GM23338 (cell line): ENCODE results near the gene TNNI3K.

Experiments
- CREB1 ChIP-seq: fragments of 250-450 bp; sonication (Bioruptor Pico); IDR thresholded peaks from 2 replicates; pipeline ENCODE4 v1.5.0; 2020; ENCODE audit warnings: low read depth, mild to moderate bottlenecking, moderate library complexity
- EZH2 ChIP-seq: fragments of 200-600 bp; sonication (generic); IDR thresholded peaks from one replicate; pipeline ENCODE4 v1.8.0; 2017; ENCODE audit warnings: antibody characterized with exemption, mild to moderate bottlenecking, low read depth; ENCODE audit not compliant: unreplicated experiment
- EZH2phosphoT487 ChIP-seq: fragments of 200-600 bp; sonication (generic); IDR thresholded peaks from one replicate; pipeline ENCODE4 v1.8.1; 2018; ENCODE audit warnings: antibody characterized with exemption; ENCODE audit not compliant: unreplicated experiment
- JUNB ChIP-seq: IDR thresholded peaks from one replicate; pipeline ENCODE4 v1.6.1; 2016; ENCODE audit warnings: antibody characterized with exemption; ENCODE audit not compliant: unreplicated experiment
- POLR2AphosphoS5 ChIP-seq: IDR thresholded peaks from 2 replicates; pipeline ENCODE4 v1.6.1; 2016; ENCODE audit warnings: antibody characterized with exemption, low read depth
- ZNF114 ChIP-seq: fragments of 250-450 bp; sonication (Bioruptor Pico); IDR thresholded peaks from 2 replicates; pipeline ENCODE4 v1.5.0; 2020; ENCODE audit warnings: mild to moderate bottlenecking, moderate library complexity
- TF ChIP-seq, protein P1 (sequence below), 2 experiments: fragments of 200-600 bp in 1 of 2; sonication (generic) in 1 of 2; conservative IDR thresholded peaks; 2 replicates each; pipeline versions ENCODE4 v1.5.1 to v1.6.1; 2016 to 2017; ENCODE audit warnings: antibody characterized with exemption in 2 of 2, low read depth in 2 of 2, mild to moderate bottlenecking in 2 of 2, moderate library complexity in 1 of 2
- TF ChIP-seq, protein P2 (sequence below): IDR thresholded peaks from 2 replicates; pipeline ENCODE4 v1.6.1; 2016; ENCODE audit warnings: antibody characterized with exemption
- TF ChIP-seq, protein P3 (sequence below): IDR thresholded peaks from one replicate; pipeline ENCODE4 v1.6.1; 2018; ENCODE audit warnings: antibody characterized with exemption; ENCODE audit not compliant: unreplicated experiment
- TF ChIP-seq, protein P4 (sequence below): fragments of 250-450 bp; sonication (Bioruptor Pico); IDR thresholded peaks from 2 replicates; pipeline ENCODE4 v1.5.0; 2020; ENCODE audit warnings: mild to moderate bottlenecking, moderate library complexity

DNA sequence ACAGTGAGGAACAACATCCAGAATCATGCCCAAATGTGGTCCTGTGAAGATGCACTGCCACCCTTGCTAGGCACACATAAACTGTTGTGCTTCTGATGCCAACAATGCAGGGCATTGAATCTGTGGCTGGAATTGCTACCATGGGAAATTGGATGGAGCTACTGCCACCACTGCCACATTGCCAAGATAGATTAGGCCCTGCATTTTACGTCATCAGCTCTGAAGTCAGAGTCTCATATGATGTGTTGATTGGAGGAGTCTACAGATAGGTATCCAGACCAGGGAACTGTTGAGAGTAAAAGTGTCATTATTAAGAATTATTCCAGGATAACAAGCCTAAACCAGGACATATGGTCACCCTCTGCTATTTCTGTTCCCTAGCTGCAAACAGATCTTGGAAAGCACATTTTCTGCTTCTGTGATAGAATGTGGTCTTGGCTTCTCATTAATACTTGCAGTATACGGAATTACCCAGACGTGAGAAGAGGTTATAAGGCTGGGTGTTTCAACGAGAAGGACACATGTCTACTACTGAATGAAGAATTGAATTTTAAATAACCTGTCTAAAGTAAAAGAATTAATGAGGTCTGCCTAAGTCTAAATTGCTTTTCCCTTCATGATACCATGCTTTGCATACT, 106.6 kb downstream of the TNNI3K start:
- TF ChIP-seq, protein P1, sequence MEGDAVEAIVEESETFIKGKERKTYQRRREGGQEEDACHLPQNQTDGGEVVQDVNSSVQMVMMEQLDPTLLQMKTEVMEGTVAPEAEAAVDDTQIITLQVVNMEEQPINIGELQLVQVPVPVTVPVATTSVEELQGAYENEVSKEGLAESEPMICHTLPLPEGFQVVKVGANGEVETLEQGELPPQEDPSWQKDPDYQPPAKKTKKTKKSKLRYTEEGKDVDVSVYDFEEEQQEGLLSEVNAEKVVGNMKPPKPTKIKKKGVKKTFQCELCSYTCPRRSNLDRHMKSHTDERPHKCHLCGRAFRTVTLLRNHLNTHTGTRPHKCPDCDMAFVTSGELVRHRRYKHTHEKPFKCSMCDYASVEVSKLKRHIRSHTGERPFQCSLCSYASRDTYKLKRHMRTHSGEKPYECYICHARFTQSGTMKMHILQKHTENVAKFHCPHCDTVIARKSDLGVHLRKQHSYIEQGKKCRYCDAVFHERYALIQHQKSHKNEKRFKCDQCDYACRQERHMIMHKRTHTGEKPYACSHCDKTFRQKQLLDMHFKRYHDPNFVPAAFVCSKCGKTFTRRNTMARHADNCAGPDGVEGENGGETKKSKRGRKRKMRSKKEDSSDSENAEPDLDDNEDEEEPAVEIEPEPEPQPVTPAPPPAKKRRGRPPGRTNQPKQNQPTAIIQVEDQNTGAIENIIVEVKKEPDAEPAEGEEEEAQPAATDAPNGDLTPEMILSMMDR (conservative IDR thresholded peaks at IDR 0.05; ENCODE audit: low read depth in 2 of 2) = no peak
- no peak for TF ChIP-seq POLR2AphosphoS5
- TF ChIP-seq EZH2 = no peak
- TF ChIP-seq, protein P2, sequence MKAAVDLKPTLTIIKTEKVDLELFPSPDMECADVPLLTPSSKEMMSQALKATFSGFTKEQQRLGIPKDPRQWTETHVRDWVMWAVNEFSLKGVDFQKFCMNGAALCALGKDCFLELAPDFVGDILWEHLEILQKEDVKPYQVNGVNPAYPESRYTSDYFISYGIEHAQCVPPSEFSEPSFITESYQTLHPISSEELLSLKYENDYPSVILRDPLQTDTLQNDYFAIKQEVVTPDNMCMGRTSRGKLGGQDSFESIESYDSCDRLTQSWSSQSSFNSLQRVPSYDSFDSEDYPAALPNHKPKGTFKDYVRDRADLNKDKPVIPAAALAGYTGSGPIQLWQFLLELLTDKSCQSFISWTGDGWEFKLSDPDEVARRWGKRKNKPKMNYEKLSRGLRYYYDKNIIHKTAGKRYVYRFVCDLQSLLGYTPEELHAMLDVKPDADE = no peak
- TF ChIP-seq, protein P3, sequence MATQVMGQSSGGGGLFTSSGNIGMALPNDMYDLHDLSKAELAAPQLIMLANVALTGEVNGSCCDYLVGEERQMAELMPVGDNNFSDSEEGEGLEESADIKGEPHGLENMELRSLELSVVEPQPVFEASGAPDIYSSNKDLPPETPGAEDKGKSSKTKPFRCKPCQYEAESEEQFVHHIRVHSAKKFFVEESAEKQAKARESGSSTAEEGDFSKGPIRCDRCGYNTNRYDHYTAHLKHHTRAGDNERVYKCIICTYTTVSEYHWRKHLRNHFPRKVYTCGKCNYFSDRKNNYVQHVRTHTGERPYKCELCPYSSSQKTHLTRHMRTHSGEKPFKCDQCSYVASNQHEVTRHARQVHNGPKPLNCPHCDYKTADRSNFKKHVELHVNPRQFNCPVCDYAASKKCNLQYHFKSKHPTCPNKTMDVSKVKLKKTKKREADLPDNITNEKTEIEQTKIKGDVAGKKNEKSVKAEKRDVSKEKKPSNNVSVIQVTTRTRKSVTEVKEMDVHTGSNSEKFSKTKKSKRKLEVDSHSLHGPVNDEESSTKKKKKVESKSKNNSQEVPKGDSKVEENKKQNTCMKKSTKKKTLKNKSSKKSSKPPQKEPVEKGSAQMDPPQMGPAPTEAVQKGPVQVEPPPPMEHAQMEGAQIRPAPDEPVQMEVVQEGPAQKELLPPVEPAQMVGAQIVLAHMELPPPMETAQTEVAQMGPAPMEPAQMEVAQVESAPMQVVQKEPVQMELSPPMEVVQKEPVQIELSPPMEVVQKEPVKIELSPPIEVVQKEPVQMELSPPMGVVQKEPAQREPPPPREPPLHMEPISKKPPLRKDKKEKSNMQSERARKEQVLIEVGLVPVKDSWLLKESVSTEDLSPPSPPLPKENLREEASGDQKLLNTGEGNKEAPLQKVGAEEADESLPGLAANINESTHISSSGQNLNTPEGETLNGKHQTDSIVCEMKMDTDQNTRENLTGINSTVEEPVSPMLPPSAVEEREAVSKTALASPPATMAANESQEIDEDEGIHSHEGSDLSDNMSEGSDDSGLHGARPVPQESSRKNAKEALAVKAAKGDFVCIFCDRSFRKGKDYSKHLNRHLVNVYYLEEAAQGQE = no peak
- no peak for TF ChIP-seq JUNB
- no peak for TF ChIP-seq CREB1
- no peak for TF ChIP-seq EZH2phosphoT487
- TF ChIP-seq, protein P4, sequence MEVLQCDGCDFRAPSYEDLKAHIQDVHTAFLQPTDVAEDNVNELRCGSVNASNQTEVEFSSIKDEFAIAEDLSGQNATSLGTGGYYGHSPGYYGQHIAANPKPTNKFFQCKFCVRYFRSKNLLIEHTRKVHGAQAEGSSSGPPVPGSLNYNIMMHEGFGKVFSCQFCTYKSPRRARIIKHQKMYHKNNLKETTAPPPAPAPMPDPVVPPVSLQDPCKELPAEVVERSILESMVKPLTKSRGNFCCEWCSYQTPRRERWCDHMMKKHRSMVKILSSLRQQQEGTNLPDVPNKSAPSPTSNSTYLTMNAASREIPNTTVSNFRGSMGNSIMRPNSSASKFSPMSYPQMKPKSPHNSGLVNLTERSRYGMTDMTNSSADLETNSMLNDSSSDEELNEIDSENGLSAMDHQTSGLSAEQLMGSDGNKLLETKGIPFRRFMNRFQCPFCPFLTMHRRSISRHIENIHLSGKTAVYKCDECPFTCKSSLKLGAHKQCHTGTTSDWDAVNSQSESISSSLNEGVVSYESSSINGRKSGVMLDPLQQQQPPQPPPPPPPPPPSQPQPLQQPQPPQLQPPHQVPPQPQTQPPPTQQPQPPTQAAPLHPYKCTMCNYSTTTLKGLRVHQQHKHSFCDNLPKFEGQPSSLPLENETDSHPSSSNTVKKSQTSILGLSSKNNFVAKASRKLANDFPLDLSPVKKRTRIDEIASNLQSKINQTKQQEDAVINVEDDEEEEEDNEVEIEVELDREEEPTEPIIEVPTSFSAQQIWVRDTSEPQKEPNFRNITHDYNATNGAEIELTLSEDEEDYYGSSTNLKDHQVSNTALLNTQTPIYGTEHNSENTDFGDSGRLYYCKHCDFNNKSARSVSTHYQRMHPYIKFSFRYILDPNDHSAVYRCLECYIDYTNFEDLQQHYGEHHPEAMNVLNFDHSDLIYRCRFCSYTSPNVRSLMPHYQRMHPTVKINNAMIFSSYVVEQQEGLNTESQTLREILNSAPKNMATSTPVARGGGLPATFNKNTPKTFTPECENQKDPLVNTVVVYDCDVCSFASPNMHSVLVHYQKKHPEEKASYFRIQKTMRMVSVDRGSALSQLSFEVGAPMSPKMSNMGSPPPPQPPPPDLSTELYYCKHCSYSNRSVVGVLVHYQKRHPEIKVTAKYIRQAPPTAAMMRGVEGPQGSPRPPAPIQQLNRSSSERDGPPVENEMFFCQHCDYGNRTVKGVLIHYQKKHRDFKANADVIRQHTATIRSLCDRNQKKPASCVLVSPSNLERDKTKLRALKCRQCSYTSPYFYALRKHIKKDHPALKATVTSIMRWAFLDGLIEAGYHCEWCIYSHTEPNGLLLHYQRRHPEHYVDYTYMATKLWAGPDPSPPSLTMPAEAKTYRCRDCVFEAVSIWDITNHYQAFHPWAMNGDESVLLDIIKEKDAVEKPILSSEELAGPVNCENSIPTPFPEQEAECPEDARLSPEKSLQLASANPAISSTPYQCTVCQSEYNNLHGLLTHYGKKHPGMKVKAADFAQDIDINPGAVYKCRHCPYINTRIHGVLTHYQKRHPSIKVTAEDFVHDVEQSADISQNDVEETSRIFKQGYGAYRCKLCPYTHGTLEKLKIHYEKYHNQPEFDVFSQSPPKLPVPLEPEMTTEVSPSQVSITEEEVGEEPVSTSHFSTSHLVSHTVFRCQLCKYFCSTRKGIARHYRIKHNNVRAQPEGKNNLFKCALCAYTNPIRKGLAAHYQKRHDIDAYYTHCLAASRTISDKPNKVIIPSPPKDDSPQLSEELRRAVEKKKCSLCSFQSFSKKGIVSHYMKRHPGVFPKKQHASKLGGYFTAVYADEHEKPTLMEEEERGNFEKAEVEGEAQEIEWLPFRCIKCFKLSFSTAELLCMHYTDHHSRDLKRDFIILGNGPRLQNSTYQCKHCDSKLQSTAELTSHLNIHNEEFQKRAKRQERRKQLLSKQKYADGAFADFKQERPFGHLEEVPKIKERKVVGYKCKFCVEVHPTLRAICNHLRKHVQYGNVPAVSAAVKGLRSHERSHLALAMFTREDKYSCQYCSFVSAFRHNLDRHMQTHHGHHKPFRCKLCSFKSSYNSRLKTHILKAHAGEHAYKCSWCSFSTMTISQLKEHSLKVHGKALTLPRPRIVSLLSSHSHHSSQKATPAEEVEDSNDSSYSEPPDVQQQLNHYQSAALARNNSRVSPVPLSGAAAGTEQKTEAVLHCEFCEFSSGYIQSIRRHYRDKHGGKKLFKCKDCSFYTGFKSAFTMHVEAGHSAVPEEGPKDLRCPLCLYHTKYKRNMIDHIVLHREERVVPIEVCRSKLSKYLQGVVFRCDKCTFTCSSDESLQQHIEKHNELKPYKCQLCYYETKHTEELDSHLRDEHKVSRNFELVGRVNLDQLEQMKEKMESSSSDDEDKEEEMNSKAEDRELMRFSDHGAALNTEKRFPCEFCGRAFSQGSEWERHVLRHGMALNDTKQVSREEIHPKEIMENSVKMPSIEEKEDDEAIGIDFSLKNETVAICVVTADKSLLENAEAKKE (CRISPR knock-in tag) = no peak
- TF ChIP-seq ZNF114 = no peak
